ENCODE measurements around the gene LTA4H.

The LTA4H gene

DNA sequence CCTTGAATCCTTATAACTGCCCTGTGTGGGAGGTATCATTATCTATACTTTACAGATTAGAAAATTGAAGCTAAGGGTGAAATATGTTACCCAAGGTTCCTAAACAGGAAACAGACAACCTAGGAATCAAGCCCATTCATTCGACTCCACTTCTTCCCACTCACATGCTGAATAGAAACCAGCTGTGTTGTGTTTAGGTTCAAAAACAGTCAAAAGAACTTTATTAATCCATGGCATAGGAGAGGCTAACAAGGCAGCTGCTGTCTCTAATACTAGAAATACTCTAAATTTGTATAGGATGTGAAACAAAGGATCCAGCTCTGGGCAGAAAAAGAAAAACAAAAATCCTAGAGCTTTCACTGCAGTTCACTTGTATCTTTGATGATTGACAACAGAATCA lies 82.4 kb downstream of the LTA4H start:
- DNase-seq = no peak

- DNase-seq = no peak
Measured at GRCh38 chr12:95951515-95951914, 83.9 kb downstream of the LTA4H start.

Measured in stimulated activated CD4-positive, alpha-beta T cell treated with anti-CD3 and anti-CD28 coated beads, Interleukin-4, amount 100 ng/mL, for 24 hours (primary cell).